NCI-H1436 (cell line): ENCODE data around the gene CPLX4.

Source experiments
- DNase-seq: peaks from one replicate; lab custom pipeline; 2025; lab: John Stamatoyannopoulos, UW

The CPLX4 gene

GRCh38 chr18:59306640-59307039 is 11.8 kb downstream of the CPLX4 start:
- DNase-seq = no peak

GRCh38 chr18:59305295-59305694 is 13.2 kb downstream of the CPLX4 start:
- no peak for DNase-seq

GRCh38 chr18:59303656-59304195 is 14.7 kb downstream of the CPLX4 start:
- no peak for DNase-seq

GRCh38 chr18:59303006-59303405 is 15.4 kb downstream of the CPLX4 start:
- no peak for DNase-seq

- no peak for DNase-seq
Observed at GRCh38 chr18:59301929-59302328, 16.5 kb downstream of the CPLX4 start.

GRCh38 chr18:59300676-59301285 is 17.7 kb downstream of the CPLX4 start:
- DNase-seq = no peak

GRCh38 chr18:59298871-59299270 is 19.6 kb downstream of the CPLX4 start:
- DNase-seq = no peak

- DNase-seq = no peak
Observed at GRCh38 chr18:59293317-59293716, 25.1 kb downstream of the CPLX4 start.

- DNase-seq = no peak
Observed at GRCh38 chr18:59286341-59286740, 32.1 kb downstream of the CPLX4 start.

- DNase-seq = no peak
Observed at GRCh38 chr18:59282341-59282740, 36.1 kb downstream of the CPLX4 start.

- DNase-seq = no peak
Observed at GRCh38 chr18:59279722-59280121, 38.7 kb downstream of the CPLX4 start.

GRCh38 chr18:59279193-59279592 is 39.3 kb downstream of the CPLX4 start:
- DNase-seq = no peak

- DNase-seq = no peak
Observed at GRCh38 chr18:59278793-59279192, 39.7 kb downstream of the CPLX4 start.

- no peak for DNase-seq
Observed at GRCh38 chr18:59276047-59276446, 42.4 kb downstream of the CPLX4 start.

GRCh38 chr18:59275406-59275949 is 43.0 kb downstream of the CPLX4 start:
- DNase-seq = no peak

- no peak for DNase-seq
Observed at GRCh38 chr18:59274533-59274928, 43.9 kb downstream of the CPLX4 start.

GRCh38 chr18:59273759-59274532 is 44.5 kb downstream of the CPLX4 start:
- no peak for DNase-seq

- no peak for DNase-seq
Observed at GRCh38 chr18:59272891-59273758, 45.3 kb downstream of the CPLX4 start, which contains the start of gene RAX. TSS of gene RAX (minus strand) at chr18:59273454. CDS start at chr18:59273206, 248 bp downstream.

GRCh38 chr18:59272221-59272888 is 46.1 kb downstream of the CPLX4 start:
- DNase-seq = no peak

- no peak for DNase-seq
Observed at GRCh38 chr18:59271606-59272220, 46.7 kb downstream of the CPLX4 start.

- no peak for DNase-seq
Observed at GRCh38 chr18:59270689-59271257, 47.7 kb downstream of the CPLX4 start.
